Trophoblast cell (in vitro differentiated cells and primary cell): ENCODE data around the gene PLD2.
"Not testable (repeated sequence)": the region's sequence is repeated elsewhere in the genome, so short reads cannot be mapped to it uniquely, and the experiment has no call there.

Source experiments
- DNase-seq, 2 donors: peaks; one replicate each; pipeline ENCODE4 v3.0.0-alpha.2; 2016
- H2AFZ ChIP-seq: 2 replicates; pipeline ENCODE4 v1.6.1; 2013; ENCODE audit warnings: low read length, moderate library complexity, mild to moderate bottlenecking; ENCODE audit not compliant: insufficient read depth, poor library complexity
- H2AK5ac ChIP-seq: 2 replicates; pipeline ENCODE4 v1.6.1; 2013; ENCODE audit warnings: mild to moderate bottlenecking, low read length
- H2BK120ac ChIP-seq: 2 replicates; pipeline ENCODE4 v1.6.1; 2013; ENCODE audit warnings: low read length, mild to moderate bottlenecking, moderate library complexity; ENCODE audit not compliant: insufficient read depth, poor library complexity
- H2BK12ac ChIP-seq: 2 replicates; pipeline ENCODE4 v1.6.1; 2013; ENCODE audit warnings: mild to moderate bottlenecking, low read length, moderate library complexity
- H2BK5ac ChIP-seq: 2 replicates; pipeline ENCODE4 v1.6.1; 2013; ENCODE audit warnings: low read length, low read depth, moderate library complexity, mild to moderate bottlenecking; ENCODE audit not compliant: poor library complexity
- H3K14ac ChIP-seq: 2 replicates; pipeline ENCODE4 v1.6.1; 2013; ENCODE audit warnings: mild to moderate bottlenecking, low read length
- H3K18ac ChIP-seq: 2 replicates; pipeline ENCODE4 v1.6.1; 2013; ENCODE audit warnings: mild to moderate bottlenecking, low read length
- H3K23ac ChIP-seq: 2 replicates; pipeline ENCODE4 v1.6.1; 2013; ENCODE audit warnings: low read length
- H3K27ac ChIP-seq: 2 replicates; pipeline ENCODE4 v1.5.1; 2013; ENCODE audit warnings: low read depth, mild to moderate bottlenecking, inconsistent platforms, low read length, moderate library complexity
- H3K27me3 ChIP-seq: 2 replicates; pipeline ENCODE4 v1.6.1; 2013; ENCODE audit warnings: inconsistent platforms, mild to moderate bottlenecking, low read length, moderate library complexity; ENCODE audit not compliant: insufficient read depth
- H3K36me3 ChIP-seq, 2 experiments: 1 replicate in 1 of 2; 2 replicates in 1 of 2; pipeline ENCODE4 v1.6.1; 2013; ENCODE audit warnings: low read length in 2 of 2, mild to moderate bottlenecking in 2 of 2, moderate library complexity in 1 of 2; ENCODE audit not compliant: insufficient read depth in 2 of 2, control insufficient read depth in 1 of 2
- H3K4ac ChIP-seq: 2 replicates; pipeline ENCODE4 v1.6.1; 2013; ENCODE audit warnings: low read depth, mild to moderate bottlenecking, low read length, moderate library complexity
- H3K4me1 ChIP-seq, 2 experiments: 1 replicate in 1 of 2; 2 replicates in 1 of 2; pipeline ENCODE4 v1.6.1; 2013; ENCODE audit warnings: low read length in 2 of 2, mild to moderate bottlenecking in 2 of 2, moderate library complexity in 1 of 2; ENCODE audit not compliant: insufficient read depth in 2 of 2, control insufficient read depth in 1 of 2
- H3K4me2 ChIP-seq: 2 replicates; pipeline ENCODE4 v1.6.1; 2013; ENCODE audit warnings: inconsistent platforms, mild to moderate bottlenecking, low read length, moderate library complexity
- H3K4me3 ChIP-seq: 2 replicates; pipeline ENCODE4 v1.5.1; 2013; ENCODE audit warnings: mild to moderate bottlenecking, low read depth, low read length, inconsistent platforms
- H3K79me1 ChIP-seq: one replicate; pipeline ENCODE4 v1.6.1; 2013; ENCODE audit warnings: low read length
- H3K79me2 ChIP-seq: 2 replicates; pipeline ENCODE4 v1.6.1; 2013; ENCODE audit warnings: low read length, mild to moderate bottlenecking; ENCODE audit not compliant: control insufficient read depth, insufficient read depth, poor library complexity
- H3K9ac ChIP-seq: 2 replicates; pipeline ENCODE4 v1.6.1; 2013; ENCODE audit warnings: mild to moderate bottlenecking, low read length
- H3K9me3 ChIP-seq: 2 replicates; pipeline ENCODE4 v1.6.1; 2013; ENCODE audit warnings: low read depth, mild to moderate bottlenecking, control low read depth, inconsistent platforms, low read length; ENCODE audit not compliant: insufficient read depth
- H4K12ac ChIP-seq: 2 replicates; pipeline ENCODE4 v1.6.1; 2013; ENCODE audit warnings: low read depth, mild to moderate bottlenecking, low read length, moderate library complexity
- H4K8ac ChIP-seq: 2 replicates; pipeline ENCODE4 v1.6.1; 2013; ENCODE audit warnings: low read depth, mild to moderate bottlenecking, low read length, moderate library complexity
- H4K91ac ChIP-seq: one replicate; pipeline ENCODE4 v1.6.1; 2013; ENCODE audit warnings: low read depth, mild to moderate bottlenecking, low read length, moderate library complexity
- WGBS: extraction: QIAGEN DNeasy Blood & Tissue Kit; methylation state at CpG from one replicate; pipeline ENCODE4 v1.1.7; 2013; ENCODE audit warnings: missing lambda C conversion rate; ENCODE audit not compliant: insufficient read length, insufficient coverage; ENCODE audit errors: extremely low coverage; 5-methylcytosine and 5-hydroxymethylcytosine counted together

Gene PLD2

DNA sequence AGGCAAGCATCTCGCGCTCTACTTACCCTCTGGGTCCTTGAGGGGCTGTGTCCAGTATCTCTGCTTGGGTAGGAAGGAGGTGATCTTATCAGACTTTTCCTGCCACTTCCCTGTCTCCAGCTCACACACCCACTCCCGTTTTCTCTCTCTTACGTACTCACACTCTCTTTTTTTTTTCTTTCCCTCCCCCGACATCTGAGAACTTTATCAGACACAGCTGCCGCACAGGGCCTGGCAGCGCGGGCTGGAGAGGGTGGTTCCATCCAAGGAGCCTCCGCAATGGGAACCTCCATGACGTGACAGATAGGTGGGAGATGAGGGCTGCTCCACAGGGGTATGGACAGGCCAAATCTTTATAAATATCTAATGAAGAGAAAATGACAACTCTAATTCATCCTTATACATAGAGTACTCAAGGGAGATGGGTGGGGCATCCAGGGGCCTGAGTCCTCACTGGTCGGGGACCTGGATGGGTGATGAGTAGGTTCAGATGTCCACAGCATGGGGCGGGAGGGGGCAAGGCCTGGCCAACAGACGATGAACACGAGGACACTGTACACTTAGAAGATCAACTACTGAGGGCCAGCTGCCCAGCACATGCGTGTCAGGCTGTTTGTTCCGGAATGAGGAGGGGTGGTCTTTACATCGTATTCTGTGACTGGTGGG lies 49.5 kb downstream of the PLD2 start:
- peaks cover 62% of the 10 kb centered on the region for H3K79me1 ChIP-seq
- peak overlapping the region; percentile 19 for H2AFZ ChIP-seq
- H2BK5ac ChIP-seq: peak overlapping the region; percentile 65
- peak overlapping the region; percentile 80 for H2BK12ac ChIP-seq
- H3K27ac ChIP-seq: peak overlapping the region; percentile 55
- WGBS: 96% methylated on average over 3 of the region's 17 CpGs
- peaks cover 6 to 17% of the 10 kb centered on the region in 2 experiments for H3K36me3 ChIP-seq
- H3K23ac ChIP-seq: no peak overlapping the region
- no peak overlapping the region for H3K4me2 ChIP-seq
- no peak overlapping the region for H4K12ac ChIP-seq
- peak overlapping the region; percentile 46 for H3K14ac ChIP-seq
- peaks cover 55 to 67% of the 10 kb centered on the region in 2 experiments for H3K4me1 ChIP-seq
- H4K91ac ChIP-seq: peak overlapping the region; percentile 37
- peak overlapping the region; percentile 45 for H3K4ac ChIP-seq
- peak overlapping the region; percentile 67 for H3K18ac ChIP-seq
- H3K27me3 ChIP-seq: no peaks in the 10 kb centered on the region
- no peak for DNase-seq
- H3K4me3 ChIP-seq: no peak overlapping the region
- H3K79me2 ChIP-seq: peaks cover 29% of the 10 kb centered on the region
- H3K9me3 ChIP-seq: no peaks in the 10 kb centered on the region
- peak overlapping the region; percentile 56 for H2BK120ac ChIP-seq
- peak overlapping the region; percentile 92 for H2AK5ac ChIP-seq
- H3K9ac ChIP-seq: no peak overlapping the region
- peak overlapping the region; percentile 52 for H4K8ac ChIP-seq

GRCh38 chr17:4856937-4857314 lies 50.0 kb downstream of the PLD2 start:
- no peak overlapping the region for H3K4me2 ChIP-seq
- no peak overlapping the region for H4K12ac ChIP-seq
- H2BK120ac ChIP-seq: peak overlapping the region; percentile 56
- H3K4me1 ChIP-seq: peaks cover 51 to 65% of the 10 kb centered on the region in 2 experiments
- no peaks in the 10 kb centered on the region for H3K27me3 ChIP-seq
- peak overlapping the region; percentile 52 for H4K8ac ChIP-seq
- peak overlapping the region; percentile 45 for H3K4ac ChIP-seq
- peak overlapping the region; percentile 37 for H4K91ac ChIP-seq
- H2BK12ac ChIP-seq: peak overlapping the region; percentile 56
- H3K18ac ChIP-seq: peak overlapping the region; percentile 20
- no peaks in the 10 kb centered on the region for H3K9me3 ChIP-seq
- peaks cover 27% of the 10 kb centered on the region for H3K79me2 ChIP-seq
- no peak overlapping the region for H3K4me3 ChIP-seq
- peak overlapping the region; percentile 65 for H2BK5ac ChIP-seq
- H3K27ac ChIP-seq: peak overlapping the region; percentile 87
- peaks cover 60% of the 10 kb centered on the region for H3K79me1 ChIP-seq
- no peak overlapping the region for H2AFZ ChIP-seq
- peak overlapping the region; percentile 78 for H2AK5ac ChIP-seq
- no peak overlapping the region for H3K23ac ChIP-seq
- WGBS: no CpG with 5 or more reads among the region's 7 CpGs
- DNase-seq: no peak
- no peak overlapping the region for H3K9ac ChIP-seq
- H3K36me3 ChIP-seq: peaks cover 6 to 20% of the 10 kb centered on the region in 2 experiments
- H3K14ac ChIP-seq: peak overlapping the region; percentile 54

GRCh38 chr17:4857347-4857746 lies 50.4 kb downstream of the PLD2 start:
- Histone ChIP-seq H3K79me1 (peaks cover 59% of the 10 kb centered on the region), H4K8ac (peak overlapping the region; percentile 11), H4K91ac (peak overlapping the region; percentile 91), H3K4ac (peak overlapping the region; percentile 18), H2AK5ac (peak overlapping the region; percentile 83), H3K79me2 (peaks cover 27% of the 10 kb centered on the region), H2BK12ac (peak overlapping the region; percentile 83), H2BK5ac (peak overlapping the region; percentile 95), H3K36me3 (peaks cover 6 to 20% of the 10 kb centered on the region in 2 experiments), H3K18ac (peak overlapping the region; percentile 20), H2AFZ (peak overlapping the region; percentile 17), H2BK120ac (peak overlapping the region; percentile 60), H3K27ac (peak overlapping the region; percentile 87), H3K4me1 (peaks cover 50 to 63% of the 10 kb centered on the region in 2 experiments), H3K14ac (peak overlapping the region; percentile 57)
- H3K27me3 ChIP-seq, H3K4me3 ChIP-seq, H4K12ac ChIP-seq, H3K9me3 ChIP-seq, H3K4me2 ChIP-seq, H3K23ac ChIP-seq, H3K9ac ChIP-seq: not testable (repeated sequence)
- no CpG with 5 or more reads among the region's 7 CpGs for WGBS
- DNase-seq: peak; percentile 66 to 80

DNA sequence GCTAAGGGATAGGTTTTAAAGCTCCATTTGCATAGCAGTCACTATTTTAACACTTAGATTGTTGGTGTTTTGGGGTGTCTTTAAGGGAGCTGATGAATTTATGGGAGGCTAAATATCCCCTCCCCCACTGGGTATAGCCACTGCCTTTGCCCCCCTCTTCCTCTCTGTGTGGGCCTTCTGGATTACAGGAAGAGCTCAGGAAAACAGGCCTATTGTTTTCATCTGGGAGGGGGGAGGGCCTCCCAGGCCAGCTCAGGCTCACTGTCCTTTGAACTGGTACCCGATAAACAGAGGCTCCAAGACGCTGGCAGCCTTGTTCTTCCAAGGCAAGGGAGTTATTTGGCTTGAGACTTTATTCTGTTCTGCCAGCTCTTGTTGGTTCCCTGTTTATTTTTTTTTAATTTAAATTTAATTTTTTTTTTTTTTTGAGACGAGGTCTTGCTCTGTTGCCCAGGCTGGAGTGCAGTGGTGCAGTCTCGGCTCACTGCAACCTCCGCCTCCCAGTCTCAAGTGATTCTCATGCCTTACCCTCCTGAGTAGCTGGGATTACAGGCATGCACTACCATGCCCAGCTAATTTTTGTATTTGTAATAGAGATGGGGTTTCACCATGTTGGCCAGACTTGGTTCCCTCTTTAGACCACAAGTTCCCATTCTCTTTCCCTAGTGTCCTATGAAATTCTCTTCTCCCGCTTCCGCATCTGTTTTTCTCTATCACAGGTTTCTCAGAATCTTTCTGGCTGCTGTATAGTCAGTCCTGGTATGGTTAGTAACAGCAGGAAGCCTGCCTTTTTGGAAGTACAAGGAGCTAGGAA lies 51.3 kb downstream of the PLD2 start:
- Histone ChIP-seq H2AK5ac (peak overlapping the region; percentile 83), H3K27me3 (no peaks in the 10 kb centered on the region), H3K9me3 (no peaks in the 10 kb centered on the region), H3K4ac (peak overlapping the region; percentile 94), H4K91ac (peak overlapping the region; percentile 91), H2BK12ac (peak overlapping the region; percentile 83), H3K23ac (no peak overlapping the region), H2BK5ac (peak overlapping the region; percentile 95), H4K8ac (peak overlapping the region; percentile 52), H3K14ac (peak overlapping the region; percentile 58), H4K12ac (no peak overlapping the region), H3K18ac (peak overlapping the region; percentile 54), H3K4me2 (peak overlapping the region; percentile 47), H3K27ac (peak overlapping the region; percentile 94), H3K9ac (no peak overlapping the region), H3K36me3 (peaks cover 6 to 20% of the 10 kb centered on the region in 2 experiments), H3K4me1 (peaks cover 46 to 59% of the 10 kb centered on the region in 2 experiments), H3K79me2 (peaks cover 27% of the 10 kb centered on the region), H3K4me3 (no peak overlapping the region), H2BK120ac (peak overlapping the region; percentile 74), H2AFZ (no peak overlapping the region), H3K79me1 (peaks cover 55% of the 10 kb centered on the region)
- WGBS: no CpG with 5 or more reads among the region's 7 CpGs
- no peak for DNase-seq
